DMS114 treated with DMSO at 0.1 percent for 48 hours (cell line): ENCODE measurements around the gene HOGA1.

ENCODE experiments used
- DNase-seq: peaks from one replicate; lab custom pipeline; 2025; ENCODE audit not compliant: unreplicated experiment; lab: John Stamatoyannopoulos, UW

The HOGA1 gene

GRCh38 chr10:97578171-97578844 lies 5.9 kb upstream of the HOGA1 start:
- no peak for DNase-seq

DNA sequence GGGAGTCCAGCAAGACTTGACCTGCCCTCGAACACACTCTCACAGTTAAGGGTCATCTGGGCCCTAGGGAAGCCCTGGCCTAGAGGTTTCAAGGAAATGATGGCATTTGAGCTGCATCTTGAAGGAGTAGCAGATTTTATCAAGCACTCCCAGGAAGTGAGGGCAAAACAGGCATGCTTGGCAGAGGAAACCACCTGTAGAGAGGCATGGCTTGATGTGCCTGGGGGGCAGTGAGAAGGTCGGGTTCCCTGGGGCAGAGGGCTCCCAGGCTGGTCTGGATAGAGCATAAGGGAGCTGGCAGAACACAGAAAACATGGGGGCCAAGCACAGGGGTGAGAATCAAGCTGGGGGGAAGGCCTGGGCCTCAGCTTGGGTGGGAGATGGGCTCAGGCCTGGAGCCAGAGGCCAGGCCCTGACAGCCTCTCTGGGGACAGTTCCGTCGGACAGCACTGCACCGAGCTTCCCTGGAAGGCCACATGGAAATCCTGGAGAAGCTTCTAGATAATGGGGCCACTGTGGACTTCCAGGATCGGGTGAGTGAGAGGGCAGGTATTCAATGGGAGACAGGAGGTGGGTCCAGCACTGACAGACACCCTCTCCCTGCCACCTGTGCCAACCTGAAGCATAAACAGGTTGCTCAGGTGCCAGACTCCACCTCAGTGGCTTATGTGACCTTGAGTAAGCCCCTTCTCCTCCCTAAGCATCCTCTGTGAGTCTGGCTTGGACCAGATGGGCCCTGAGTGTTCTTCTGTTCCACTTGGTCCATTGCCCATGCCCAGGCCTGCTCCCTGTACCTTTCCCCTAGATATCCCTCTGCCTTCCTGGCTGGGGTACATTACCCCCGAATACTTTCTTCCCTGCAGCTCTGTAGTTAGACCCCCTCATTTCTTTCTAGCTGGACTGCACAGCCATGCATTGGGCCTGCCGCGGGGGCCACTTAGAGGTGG lies 3.5 kb upstream of the HOGA1 start:
- DNase-seq: no peak

- DNase-seq: no peak
Measured at GRCh38 chr10:97582169-97582568, 2.0 kb upstream of the HOGA1 start.

DNA sequence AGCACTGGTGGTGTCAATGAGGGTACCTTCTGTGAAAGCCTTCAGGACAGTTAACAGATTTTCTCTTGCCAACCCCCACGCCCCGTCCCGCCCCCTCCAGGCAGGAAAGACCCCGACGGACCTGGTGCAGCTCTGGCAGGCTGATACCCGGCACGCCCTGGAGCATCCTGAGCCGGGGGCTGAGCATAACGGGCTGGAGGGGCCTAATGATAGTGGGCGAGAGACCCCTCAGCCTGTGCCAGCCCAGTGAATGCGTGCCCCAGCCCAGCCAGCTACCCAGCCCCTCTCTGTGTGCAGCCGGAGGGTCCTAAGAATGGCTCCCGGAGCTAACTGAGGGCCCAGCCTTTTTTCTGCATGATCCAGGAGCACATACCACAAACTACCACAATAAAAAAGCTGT lies 713 bp upstream of the HOGA1 start:
- no peak for DNase-seq

- DNase-seq: no peak
Measured at GRCh38 chr10:97584798-97585438, 729 bp downstream of the HOGA1 start.

GRCh38 chr10:97585439-97585811 lies 1.2 kb downstream of the HOGA1 start:
- no peak for DNase-seq

- DNase-seq: no peak
Measured at GRCh38 chr10:97587183-97587582, 3.0 kb downstream of the HOGA1 start.

- no peak for DNase-seq
Measured at GRCh38 chr10:97589479-97589878, 5.3 kb downstream of the HOGA1 start, which contains the start of gene C10orf62. TSS of gene C10orf62 (plus strand) at chr10:97589721. CDS start at chr10:97589898, 177 bp downstream.

DNA sequence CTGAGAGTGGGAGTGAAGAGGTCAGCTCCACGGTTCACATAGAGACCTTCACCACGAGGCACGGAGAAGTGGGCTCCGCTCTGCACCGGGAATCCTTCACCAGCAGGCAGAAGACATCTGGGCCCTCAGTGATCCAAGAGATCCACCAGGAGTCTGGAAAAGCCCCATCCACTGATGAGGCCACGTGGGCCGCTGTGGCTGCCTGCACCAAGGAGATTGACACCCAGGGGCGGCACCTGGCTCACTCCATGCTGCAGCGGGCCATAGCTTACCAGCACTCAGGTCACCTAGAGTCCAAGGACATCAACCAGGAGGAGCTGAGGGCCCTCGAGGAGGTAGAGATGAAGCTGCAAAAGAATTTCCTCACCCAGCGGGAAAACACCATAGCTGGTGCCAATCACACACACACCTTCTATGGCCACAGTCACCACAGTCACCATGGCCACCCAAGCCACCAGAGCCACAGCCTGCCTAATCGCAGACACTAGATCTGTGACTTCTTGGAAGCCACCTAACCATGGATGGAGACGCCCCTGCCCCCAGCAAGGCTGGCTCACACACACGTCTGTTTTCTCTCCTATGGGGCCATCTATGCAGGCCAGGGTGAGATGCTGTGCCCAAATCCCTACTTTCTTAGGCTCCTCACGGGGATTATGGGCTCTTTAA lies 6.0 kb downstream of the HOGA1 start:
- DNase-seq: no peak

- DNase-seq: no peak
Measured at GRCh38 chr10:97590748-97591495, 6.7 kb downstream of the HOGA1 start.

DNA sequence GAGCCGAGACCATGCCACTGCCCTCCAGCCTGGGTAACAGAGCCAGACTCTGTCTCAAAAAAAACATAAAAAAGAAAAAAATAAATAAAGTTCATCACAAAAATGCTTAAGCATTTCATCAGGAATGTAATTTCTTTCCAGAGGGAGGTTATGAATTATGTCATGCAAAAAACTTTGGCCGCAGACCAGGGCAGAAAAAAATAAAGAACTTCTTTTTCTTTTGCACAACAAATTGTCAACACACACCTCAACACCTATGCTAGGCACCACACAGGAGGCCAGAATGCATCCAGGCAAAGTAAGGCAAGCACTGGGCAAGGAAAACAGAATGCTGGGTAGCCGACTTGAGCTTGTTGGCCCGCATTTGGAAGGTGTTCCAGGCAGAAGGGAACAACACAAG lies 9.2 kb downstream of the HOGA1 start:
- no peak for DNase-seq

- no peak for DNase-seq
Measured at GRCh38 chr10:97596101-97597082, 12.2 kb downstream of the HOGA1 start.

DNA sequence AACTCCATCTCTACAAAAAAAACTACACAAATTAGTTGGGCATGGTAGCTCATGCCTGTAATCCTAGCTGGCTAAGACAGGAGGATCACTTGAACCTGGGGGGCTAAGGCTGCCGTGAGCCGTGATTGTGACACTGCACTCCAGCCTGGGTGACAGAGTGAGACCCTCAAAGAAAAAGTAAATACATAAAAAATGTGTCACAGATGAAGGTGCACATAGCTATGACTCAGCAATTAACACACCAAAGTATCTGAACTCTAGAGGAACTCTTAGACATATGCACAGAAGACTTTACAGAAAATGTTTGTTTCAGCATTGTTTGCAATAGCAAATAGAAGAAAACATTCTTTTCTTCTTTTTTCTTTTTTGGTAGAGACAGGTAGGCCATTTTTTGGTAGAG lies 13.6 kb downstream of the HOGA1 start:
- DNase-seq: no peak

DNA sequence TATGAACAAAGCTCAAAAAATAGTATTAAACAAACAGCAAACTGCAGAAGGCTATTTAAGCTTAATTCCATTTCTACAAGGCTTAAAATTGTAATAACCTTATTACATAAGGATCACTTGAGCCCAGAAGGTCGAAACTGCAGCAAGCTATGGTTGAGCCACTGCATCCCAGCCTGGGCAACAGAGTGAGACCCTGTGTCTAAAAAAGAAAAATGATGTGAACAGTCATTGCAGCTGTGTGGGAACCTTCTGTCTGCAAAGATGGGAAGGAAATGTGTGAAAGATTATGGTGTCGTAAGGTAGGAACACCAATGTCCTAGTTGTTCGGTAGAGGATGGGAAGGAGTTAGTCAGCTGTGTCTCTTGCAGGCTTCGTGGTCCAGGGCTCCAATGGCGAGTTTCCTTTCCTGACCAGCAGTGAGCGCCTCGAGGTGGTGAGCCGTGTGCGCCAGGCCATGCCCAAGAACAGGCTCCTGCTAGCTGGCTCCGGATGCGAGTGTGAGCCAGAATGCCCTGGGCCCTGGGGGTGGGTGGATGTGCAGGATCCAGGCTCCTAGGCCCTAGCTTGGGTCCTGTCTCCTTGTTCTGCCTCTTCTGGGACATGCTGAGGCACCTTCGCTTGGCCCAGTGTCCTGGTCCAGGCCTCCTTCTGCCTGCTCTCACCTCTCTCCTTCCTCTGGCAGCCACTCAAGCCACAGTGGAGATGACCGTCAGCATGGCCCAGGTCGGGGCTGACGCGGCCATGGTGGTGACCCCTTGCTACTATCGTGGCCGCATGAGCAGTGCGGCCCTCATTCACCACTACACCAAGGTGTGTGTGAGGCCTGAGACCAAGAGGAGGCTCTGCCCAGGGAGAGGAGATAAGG lies 14.4 kb downstream of the HOGA1 start:
- no peak for DNase-seq

DNA sequence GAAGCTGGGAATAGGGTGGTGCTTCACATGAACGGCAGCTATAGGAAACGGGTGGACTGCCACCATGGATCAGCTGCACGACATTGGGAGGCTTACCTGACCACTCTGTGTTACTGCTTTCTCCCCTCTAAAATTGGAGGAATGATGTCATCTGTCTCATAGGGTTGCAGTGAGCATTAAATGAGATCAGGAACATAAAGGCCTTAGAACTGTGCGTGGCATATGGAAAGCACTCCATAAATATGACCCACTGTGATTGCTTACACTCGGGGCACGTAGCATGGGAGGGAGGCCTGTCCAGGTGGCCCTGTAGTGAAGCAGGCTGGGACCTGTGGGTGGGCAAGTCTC lies 15.1 kb downstream of the HOGA1 start:
- no peak for DNase-seq

DNA sequence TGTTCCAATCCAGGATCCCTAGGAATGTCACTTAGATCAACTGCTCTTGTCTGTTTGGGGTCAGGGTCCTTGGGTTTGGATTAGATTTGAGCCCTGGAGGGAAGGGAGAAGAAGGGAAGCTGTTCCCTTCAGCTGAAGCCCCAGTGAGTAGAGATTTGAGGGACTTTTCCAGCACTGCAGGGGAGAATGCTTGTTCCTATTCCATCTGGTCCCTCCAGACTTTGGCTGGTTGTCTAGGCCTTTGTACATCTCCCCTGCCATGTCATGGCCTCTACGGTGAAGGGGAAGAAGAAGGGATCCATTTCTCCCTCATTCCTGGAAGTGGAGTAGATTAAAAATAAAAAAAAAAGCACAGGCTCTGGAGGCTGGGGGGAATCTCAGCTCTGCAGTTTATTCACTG lies 16.4 kb downstream of the HOGA1 start:
- no peak for DNase-seq

DNA sequence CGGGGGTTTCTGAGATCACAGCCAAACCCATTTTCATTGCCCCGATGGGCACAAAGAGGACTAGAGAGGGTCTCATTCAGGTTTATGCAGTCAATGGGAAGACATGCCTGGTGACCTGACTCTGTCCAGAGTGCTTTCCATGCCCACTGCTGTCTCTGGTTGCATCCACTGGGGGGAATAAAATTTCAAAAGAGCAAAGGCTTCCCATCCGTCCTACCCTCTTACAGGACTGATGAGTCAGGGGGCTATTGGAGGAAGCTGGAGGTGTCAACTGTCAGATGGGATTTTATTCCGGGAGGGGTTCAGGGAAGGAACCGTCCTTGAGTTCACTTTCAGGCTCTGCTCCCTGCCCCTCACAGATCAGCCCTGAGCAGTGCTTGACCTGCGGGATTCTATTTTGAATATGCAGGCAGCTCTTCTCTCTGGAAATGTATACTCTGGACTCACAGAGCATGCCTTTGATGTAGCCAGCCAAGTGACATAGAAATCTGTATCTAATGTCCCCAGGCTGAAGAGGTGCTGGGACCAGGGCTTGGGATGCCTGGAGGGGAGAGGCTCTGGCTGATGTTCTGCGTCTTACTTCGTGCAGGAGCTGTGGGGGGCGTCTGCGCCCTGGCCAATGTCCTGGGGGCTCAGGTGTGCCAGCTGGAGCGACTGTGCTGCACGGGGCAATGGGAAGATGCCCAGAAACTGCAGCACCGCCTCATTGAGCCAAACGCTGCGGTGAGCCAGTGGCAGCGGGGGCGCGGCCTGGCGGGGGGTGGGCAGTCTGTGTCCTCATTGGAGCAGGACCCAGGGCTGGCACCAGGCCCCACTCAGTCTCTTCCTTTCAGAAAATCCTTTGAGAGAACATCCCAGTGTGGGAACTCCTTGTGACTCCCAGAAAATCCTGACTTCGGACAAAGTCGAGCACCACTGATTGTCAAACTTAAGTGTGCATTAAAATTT lies 17.4 kb downstream of the HOGA1 start:
- no peak for DNase-seq
